Measurements from ENCODE around the gene PON3.

DNA sequence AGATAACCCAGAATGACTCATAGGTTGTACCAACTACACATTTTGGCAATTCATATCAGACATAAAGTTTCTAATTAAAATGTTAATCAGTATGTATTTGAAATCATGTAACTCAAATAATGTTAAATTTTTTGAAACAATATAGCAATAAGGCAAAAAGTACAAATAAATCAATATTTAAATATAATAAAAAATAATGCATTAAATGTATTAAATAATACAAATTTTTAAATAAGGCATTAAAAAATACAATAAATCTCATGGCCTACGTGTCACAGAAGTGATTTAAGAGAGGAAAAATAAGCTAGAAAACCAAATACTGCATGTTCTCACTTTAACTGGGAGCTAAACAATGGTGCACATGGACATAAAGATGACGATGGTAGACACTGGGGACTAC is 29.5 kb upstream of the PON3 start:
- TF ChIP-seq, protein P1, sequence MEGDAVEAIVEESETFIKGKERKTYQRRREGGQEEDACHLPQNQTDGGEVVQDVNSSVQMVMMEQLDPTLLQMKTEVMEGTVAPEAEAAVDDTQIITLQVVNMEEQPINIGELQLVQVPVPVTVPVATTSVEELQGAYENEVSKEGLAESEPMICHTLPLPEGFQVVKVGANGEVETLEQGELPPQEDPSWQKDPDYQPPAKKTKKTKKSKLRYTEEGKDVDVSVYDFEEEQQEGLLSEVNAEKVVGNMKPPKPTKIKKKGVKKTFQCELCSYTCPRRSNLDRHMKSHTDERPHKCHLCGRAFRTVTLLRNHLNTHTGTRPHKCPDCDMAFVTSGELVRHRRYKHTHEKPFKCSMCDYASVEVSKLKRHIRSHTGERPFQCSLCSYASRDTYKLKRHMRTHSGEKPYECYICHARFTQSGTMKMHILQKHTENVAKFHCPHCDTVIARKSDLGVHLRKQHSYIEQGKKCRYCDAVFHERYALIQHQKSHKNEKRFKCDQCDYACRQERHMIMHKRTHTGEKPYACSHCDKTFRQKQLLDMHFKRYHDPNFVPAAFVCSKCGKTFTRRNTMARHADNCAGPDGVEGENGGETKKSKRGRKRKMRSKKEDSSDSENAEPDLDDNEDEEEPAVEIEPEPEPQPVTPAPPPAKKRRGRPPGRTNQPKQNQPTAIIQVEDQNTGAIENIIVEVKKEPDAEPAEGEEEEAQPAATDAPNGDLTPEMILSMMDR (IDR thresholded peaks at IDR 0.05) = no peak
- no peak for TF ChIP-seq POLR2A (IDR thresholded peaks at IDR 0.05)

Measured in gastroesophageal sphincter (tissue), 3 donors.